ENCODE data around the gene BLCAP.

DNA sequence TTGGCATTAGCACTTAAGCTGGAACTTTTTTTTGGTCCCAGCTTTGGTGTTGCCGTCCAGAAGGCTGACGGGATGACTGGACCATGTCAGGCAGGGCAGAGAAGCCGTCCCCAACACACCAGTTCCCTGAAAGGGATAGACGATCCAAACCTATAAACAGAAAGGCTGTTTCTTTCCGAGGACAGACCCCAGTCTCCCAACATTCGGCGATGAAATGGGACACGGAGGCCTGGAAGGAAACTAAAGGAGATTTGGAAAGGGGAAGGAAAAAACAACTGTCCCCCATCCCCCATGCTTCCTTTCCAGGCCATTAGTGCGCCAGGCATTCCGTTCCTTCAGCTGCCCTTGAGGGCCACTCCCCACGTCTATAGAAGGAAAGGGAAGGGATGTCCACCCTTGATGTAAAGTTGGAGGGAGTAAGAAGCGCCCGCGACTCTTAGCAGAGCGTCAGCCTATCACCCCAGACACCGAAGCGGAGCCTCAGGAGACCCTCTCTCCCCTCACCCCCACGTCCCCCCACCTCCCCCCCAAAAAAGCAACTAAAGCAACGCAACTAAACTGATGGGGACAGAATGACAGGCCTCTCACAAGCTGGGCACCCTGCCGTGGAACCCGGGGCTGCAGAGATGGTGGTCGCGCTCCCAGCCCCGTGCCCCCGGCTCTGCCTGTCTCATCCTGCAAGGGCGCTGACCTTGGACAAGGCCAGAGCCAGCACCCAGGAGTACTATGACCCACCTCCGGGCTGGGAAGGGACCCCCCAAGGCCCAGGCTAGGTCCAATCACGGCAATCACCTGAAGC is 638 bp downstream of the BLCAP start:
- TF ChIP-seq, protein P1, sequence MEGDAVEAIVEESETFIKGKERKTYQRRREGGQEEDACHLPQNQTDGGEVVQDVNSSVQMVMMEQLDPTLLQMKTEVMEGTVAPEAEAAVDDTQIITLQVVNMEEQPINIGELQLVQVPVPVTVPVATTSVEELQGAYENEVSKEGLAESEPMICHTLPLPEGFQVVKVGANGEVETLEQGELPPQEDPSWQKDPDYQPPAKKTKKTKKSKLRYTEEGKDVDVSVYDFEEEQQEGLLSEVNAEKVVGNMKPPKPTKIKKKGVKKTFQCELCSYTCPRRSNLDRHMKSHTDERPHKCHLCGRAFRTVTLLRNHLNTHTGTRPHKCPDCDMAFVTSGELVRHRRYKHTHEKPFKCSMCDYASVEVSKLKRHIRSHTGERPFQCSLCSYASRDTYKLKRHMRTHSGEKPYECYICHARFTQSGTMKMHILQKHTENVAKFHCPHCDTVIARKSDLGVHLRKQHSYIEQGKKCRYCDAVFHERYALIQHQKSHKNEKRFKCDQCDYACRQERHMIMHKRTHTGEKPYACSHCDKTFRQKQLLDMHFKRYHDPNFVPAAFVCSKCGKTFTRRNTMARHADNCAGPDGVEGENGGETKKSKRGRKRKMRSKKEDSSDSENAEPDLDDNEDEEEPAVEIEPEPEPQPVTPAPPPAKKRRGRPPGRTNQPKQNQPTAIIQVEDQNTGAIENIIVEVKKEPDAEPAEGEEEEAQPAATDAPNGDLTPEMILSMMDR (IDR thresholded peaks at IDR 0.05; ENCODE audit: low read depth, low read length, missing input control) = no peak
- TF ChIP-seq, protein P2, sequence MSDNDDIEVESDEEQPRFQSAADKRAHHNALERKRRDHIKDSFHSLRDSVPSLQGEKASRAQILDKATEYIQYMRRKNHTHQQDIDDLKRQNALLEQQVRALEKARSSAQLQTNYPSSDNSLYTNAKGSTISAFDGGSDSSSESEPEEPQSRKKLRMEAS (IDR thresholded peaks at IDR 0.05) = no peak
- TF ChIP-seq, protein P3, sequence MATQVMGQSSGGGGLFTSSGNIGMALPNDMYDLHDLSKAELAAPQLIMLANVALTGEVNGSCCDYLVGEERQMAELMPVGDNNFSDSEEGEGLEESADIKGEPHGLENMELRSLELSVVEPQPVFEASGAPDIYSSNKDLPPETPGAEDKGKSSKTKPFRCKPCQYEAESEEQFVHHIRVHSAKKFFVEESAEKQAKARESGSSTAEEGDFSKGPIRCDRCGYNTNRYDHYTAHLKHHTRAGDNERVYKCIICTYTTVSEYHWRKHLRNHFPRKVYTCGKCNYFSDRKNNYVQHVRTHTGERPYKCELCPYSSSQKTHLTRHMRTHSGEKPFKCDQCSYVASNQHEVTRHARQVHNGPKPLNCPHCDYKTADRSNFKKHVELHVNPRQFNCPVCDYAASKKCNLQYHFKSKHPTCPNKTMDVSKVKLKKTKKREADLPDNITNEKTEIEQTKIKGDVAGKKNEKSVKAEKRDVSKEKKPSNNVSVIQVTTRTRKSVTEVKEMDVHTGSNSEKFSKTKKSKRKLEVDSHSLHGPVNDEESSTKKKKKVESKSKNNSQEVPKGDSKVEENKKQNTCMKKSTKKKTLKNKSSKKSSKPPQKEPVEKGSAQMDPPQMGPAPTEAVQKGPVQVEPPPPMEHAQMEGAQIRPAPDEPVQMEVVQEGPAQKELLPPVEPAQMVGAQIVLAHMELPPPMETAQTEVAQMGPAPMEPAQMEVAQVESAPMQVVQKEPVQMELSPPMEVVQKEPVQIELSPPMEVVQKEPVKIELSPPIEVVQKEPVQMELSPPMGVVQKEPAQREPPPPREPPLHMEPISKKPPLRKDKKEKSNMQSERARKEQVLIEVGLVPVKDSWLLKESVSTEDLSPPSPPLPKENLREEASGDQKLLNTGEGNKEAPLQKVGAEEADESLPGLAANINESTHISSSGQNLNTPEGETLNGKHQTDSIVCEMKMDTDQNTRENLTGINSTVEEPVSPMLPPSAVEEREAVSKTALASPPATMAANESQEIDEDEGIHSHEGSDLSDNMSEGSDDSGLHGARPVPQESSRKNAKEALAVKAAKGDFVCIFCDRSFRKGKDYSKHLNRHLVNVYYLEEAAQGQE (IDR thresholded peaks at IDR 0.05) = no peak
- TF ChIP-seq YY1 (IDR thresholded peaks at IDR 0.05) (no peak), EGR1 (IDR thresholded peaks at IDR 0.05; ENCODE audit: low read depth in 2 of 2) (no peak), GABPA (IDR thresholded peaks at IDR 0.05 in 1 of 2, conservative IDR thresholded peaks at IDR 0.05 in 1 of 2) (no peak), HNF4G (IDR thresholded peaks at IDR 0.05) (no peak), FOXA1 (IDR thresholded peaks at IDR 0.05) (no peak), TAF1 (conservative IDR thresholded peaks at IDR 0.05) (no peak), SP1 (IDR thresholded peaks at IDR 0.05) (no peak), RXRA (IDR thresholded peaks at IDR 0.05) (no peak)
- TF ChIP-seq, protein P4, sequence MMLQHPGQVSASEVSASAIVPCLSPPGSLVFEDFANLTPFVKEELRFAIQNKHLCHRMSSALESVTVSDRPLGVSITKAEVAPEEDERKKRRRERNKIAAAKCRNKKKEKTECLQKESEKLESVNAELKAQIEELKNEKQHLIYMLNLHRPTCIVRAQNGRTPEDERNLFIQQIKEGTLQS (IDR thresholded peaks at IDR 0.05) = no peak

All from liver (tissue), 3 donors.